ENCODE measurements around the gene WDR89.

DNA sequence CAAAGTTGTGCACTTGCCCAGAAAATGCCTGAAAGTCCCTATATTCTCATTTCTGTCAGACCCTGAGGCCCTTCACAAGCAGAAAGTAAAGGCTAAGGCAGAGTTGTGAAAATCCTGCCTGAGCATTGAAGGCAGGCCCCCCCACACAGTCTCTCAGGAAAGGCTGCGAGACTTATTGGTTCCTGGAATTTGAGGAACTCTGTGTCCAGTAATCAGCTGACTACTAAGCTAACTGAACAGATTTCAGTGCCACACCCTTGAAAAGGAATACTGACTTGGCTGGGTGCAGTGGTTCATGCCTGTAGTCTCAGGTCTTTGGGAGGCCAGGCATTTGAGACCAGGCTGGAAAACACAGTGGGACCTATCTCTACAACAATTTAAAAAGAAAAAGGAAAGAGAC, 77.4 kb downstream of the WDR89 start:
- TF ChIP-seq, protein P1, sequence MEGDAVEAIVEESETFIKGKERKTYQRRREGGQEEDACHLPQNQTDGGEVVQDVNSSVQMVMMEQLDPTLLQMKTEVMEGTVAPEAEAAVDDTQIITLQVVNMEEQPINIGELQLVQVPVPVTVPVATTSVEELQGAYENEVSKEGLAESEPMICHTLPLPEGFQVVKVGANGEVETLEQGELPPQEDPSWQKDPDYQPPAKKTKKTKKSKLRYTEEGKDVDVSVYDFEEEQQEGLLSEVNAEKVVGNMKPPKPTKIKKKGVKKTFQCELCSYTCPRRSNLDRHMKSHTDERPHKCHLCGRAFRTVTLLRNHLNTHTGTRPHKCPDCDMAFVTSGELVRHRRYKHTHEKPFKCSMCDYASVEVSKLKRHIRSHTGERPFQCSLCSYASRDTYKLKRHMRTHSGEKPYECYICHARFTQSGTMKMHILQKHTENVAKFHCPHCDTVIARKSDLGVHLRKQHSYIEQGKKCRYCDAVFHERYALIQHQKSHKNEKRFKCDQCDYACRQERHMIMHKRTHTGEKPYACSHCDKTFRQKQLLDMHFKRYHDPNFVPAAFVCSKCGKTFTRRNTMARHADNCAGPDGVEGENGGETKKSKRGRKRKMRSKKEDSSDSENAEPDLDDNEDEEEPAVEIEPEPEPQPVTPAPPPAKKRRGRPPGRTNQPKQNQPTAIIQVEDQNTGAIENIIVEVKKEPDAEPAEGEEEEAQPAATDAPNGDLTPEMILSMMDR (IDR thresholded peaks at IDR 0.05) = no peak
- TF ChIP-seq POLR2A (IDR thresholded peaks at IDR 0.05) = no peak

Data from sigmoid colon (tissue), 3 donors.